Measurements from ENCODE around the gene VIPR1.

VIPR1 gene

GRCh38 chr3:42502429-42503250, at the start of gene VIPR1:
Gene VIPR1 (plus strand): TSS chr3:42502643. CDS start chr3:42502736, 93 bp downstream.
- peak; percentile 34 for DNase-seq
- no peak for TF ChIP-seq CTCF (IDR thresholded peaks at IDR 0.05; ENCODE audit: low read depth, low read length, missing control alignments)
- H3K27me3 ChIP-seq (replicated peaks), result no peaks in the 10 kb centered on the region
- H3K27ac ChIP-seq, result no peak within 1 kb of the TSS
- in situ Hi-C loops (cut with HindIII; ENCODE audit: low pct_ligation_motif_present, low sequenced_read_pairs), result no loop called here
- H3K36me3 ChIP-seq (replicated peaks), result no peaks in the 10 kb centered on the region
- peak within 1 kb of the TSS; percentile 46 for H3K4me3 ChIP-seq (ENCODE audit: low read depth, low read length)

GRCh38 chr3:42456211-42456610, 46.2 kb upstream of the VIPR1 start:
- H3K4me3 ChIP-seq (ENCODE audit: low read depth, low read length), result no peak overlapping the region
- no peak for DNase-seq
- H3K27me3 ChIP-seq (replicated peaks), result no peaks in the 10 kb centered on the region
- no peak for TF ChIP-seq CTCF (IDR thresholded peaks at IDR 0.05; ENCODE audit: low read depth, low read length, missing control alignments)
- in situ Hi-C loops (cut with HindIII; ENCODE audit: low pct_ligation_motif_present, low sequenced_read_pairs), result no loop called here
- no peaks in the 10 kb centered on the region for H3K36me3 ChIP-seq (replicated peaks)
- H3K27ac ChIP-seq, result no peak overlapping the region

- no peak for DNase-seq
- Histone ChIP-seq H3K4me3 (ENCODE audit: low read depth, low read length) (no peak overlapping the region), H3K36me3 (replicated peaks) (no peaks in the 10 kb centered on the region), H3K27ac (no peak overlapping the region), H3K27me3 (replicated peaks) (no peaks in the 10 kb centered on the region)
- no peak for TF ChIP-seq CTCF (IDR thresholded peaks at IDR 0.05; ENCODE audit: low read depth, low read length, missing control alignments)
- in situ Hi-C loops (cut with HindIII; ENCODE audit: low pct_ligation_motif_present, low sequenced_read_pairs), result no loop called here
These were observed 43.3 kb upstream of the VIPR1 start for GRCh38 chr3:42459151-42459550.

- in situ Hi-C loops (cut with HindIII; ENCODE audit: low pct_ligation_motif_present, low sequenced_read_pairs), result no loop called here
- no peak for DNase-seq
- Histone ChIP-seq H3K36me3 (replicated peaks) (no peaks in the 10 kb centered on the region), H3K27ac (no peak overlapping the region), H3K27me3 (replicated peaks) (no peaks in the 10 kb centered on the region), H3K4me3 (ENCODE audit: low read depth, low read length) (no peak overlapping the region)
- TF ChIP-seq CTCF (IDR thresholded peaks at IDR 0.05; ENCODE audit: low read depth, low read length, missing control alignments), result no peak
These were observed 40.7 kb upstream of the VIPR1 start for GRCh38 chr3:42461762-42462161.

GRCh38 chr3:42463093-42463492, 39.4 kb upstream of the VIPR1 start:
- no peak overlapping the region for H3K27ac ChIP-seq
- in situ Hi-C loops (cut with HindIII; ENCODE audit: low pct_ligation_motif_present, low sequenced_read_pairs), result no loop called here
- no peak for TF ChIP-seq CTCF (IDR thresholded peaks at IDR 0.05; ENCODE audit: low read depth, low read length, missing control alignments)
- no peaks in the 10 kb centered on the region for H3K36me3 ChIP-seq (replicated peaks)
- no peaks in the 10 kb centered on the region for H3K27me3 ChIP-seq (replicated peaks)
- no peak for DNase-seq
- H3K4me3 ChIP-seq (ENCODE audit: low read depth, low read length), result no peak overlapping the region

- DNase-seq, result no peak
- Histone ChIP-seq H3K4me3 (ENCODE audit: low read depth, low read length) (no peak overlapping the region), H3K27ac (no peak overlapping the region), H3K27me3 (replicated peaks) (no peaks in the 10 kb centered on the region), H3K36me3 (replicated peaks) (no peaks in the 10 kb centered on the region)
- in situ Hi-C loops (cut with HindIII; ENCODE audit: low pct_ligation_motif_present, low sequenced_read_pairs), result no loop called here
- TF ChIP-seq CTCF (IDR thresholded peaks at IDR 0.05; ENCODE audit: low read depth, low read length, missing control alignments), result no peak
These were observed 34.3 kb upstream of the VIPR1 start for GRCh38 chr3:42468111-42468510.

All from brain microvascular endothelial cell (primary cell).